GM18867 (cell line): ENCODE results near the gene MTHFD2.

Experiments used
- ATAC-seq: cut with Tn5 transposase; IDR thresholded peaks from one replicate; pipeline ENCODE4 v1.9.1; 2021; ENCODE audit warnings: mild to moderate bottlenecking, moderate library complexity; ENCODE audit not compliant: unreplicated experiment

MTHFD2 gene

GRCh38 chr2:74260495-74260894 is 62.1 kb downstream of the MTHFD2 start:
- no peak for ATAC-seq

GRCh38 chr2:74261204-74261864 is 62.9 kb downstream of the MTHFD2 start:
- no peak for ATAC-seq

- ATAC-seq = no peak
Measured at GRCh38 chr2:74262681-74263080, 64.3 kb downstream of the MTHFD2 start.

- ATAC-seq = no peak
Measured at GRCh38 chr2:74264281-74264680, 65.9 kb downstream of the MTHFD2 start.

- peak; percentile 55 for ATAC-seq
Measured at GRCh38 chr2:74267068-74267467, 68.7 kb downstream of the MTHFD2 start.
